K562 (cell line): ENCODE measurements around the gene SEPTIN8. TPM values are rescaled to one million over a fixed set of nuclear protein-coding genes. Genes with fewer than 3 reads are reported as not detected.
A peak's percentile ranks its signal among the peaks of the same experiment; 100 is the strongest.

Source experiments
- CBX3 ChIP-seq, 2 experiments: IDR thresholded peaks; 1 replicate in 1 of 2; 2 replicates in 1 of 2; pipeline ENCODE4 v1.6.1; 2012; ENCODE audit warnings: inconsistent platforms in 2 of 2, low read length in 2 of 2, borderline replicate concordance in 1 of 2, control low read depth in 1 of 2
- CC2D1A ChIP-seq: fragments of 450-650 bp; IDR thresholded peaks from 2 replicates; pipeline ENCODE4 v1.6.1; 2017; ENCODE audit warnings: mild to moderate bottlenecking
- EP300 ChIP-seq: IDR thresholded peaks from 2 replicates; pipeline ENCODE4 v1.6.1; 2012; ENCODE audit warnings: low read length, improper control_type of control experiment
- HCFC1 ChIP-seq: IDR thresholded peaks from 2 replicates; pipeline ENCODE4 v1.6.1; 2012; ENCODE audit warnings: low read depth, low read length, improper control_type of control experiment
- LCOR ChIP-seq: sonication (generic); formaldehyde crosslinking; IDR thresholded peaks from 2 replicates; pipeline ENCODE4 v1.8.0; 2022; ENCODE audit warnings: mild to moderate bottlenecking, missing genetic modification reagents
- MNT ChIP-seq, 2 experiments: fragments of 450-650 bp; conservative IDR thresholded peaks; 2 replicates each; pipeline ENCODE4 v1.6.1; 2017; ENCODE audit warnings: mild to moderate bottlenecking in 2 of 2, moderate library complexity in 2 of 2
- RAD21 ChIP-seq, 2 experiments: fragments of 250-450 bp in 1 of 2; fragments of 450-650 bp in 1 of 2; sonication (Bioruptor Pico) in 1 of 2; formaldehyde crosslinking in 1 of 2; IDR thresholded peaks in 1 of 2; conservative IDR thresholded peaks in 1 of 2; 2 replicates each; pipeline versions ENCODE4 v1.4.0 to v1.8.0; 2020 to 2022; ENCODE audit warnings: mild to moderate bottlenecking in 2 of 2, moderate library complexity in 1 of 2
- SMARCE1 ChIP-seq: fragments of 450-650 bp; IDR thresholded peaks from 2 replicates; pipeline ENCODE4 v1.7.1; 2016; ENCODE audit warnings: mild to moderate bottlenecking
- SOX6 ChIP-seq: fragments of 450-650 bp; IDR thresholded peaks from 2 replicates; pipeline ENCODE4 v1.6.1; 2014; ENCODE audit warnings: mild to moderate bottlenecking
- TAL1 ChIP-seq: fragments of 450-650 bp; IDR thresholded peaks from 2 replicates; pipeline ENCODE4 v1.6.1; 2016; ENCODE audit warnings: mild to moderate bottlenecking
- XRCC5 ChIP-seq: fragments of 200-400 bp; formaldehyde crosslinking; IDR thresholded peaks from 2 replicates; pipeline ENCODE4 v1.6.1; 2017; ENCODE audit warnings: low read depth, mild to moderate bottlenecking, low read length
- polyA plus RNA-seq, 8 experiments: library from polyadenylated mRNA; depleted of rRNA in 4 of 8; stranded (reverse) in 5 of 8; unstranded in 3 of 8; fragments of >200 nt; fragmentation: Nextera tagmentation in 2 of 8; fragmentation: Illumina TruSeq in 1 of 8; extraction: Ambion mirVana in 2 of 8; extraction: Trizol in 1 of 8; gene quantifications; 2 replicates each; pipeline versions ENCODE4 v1.2.1 to v1.2.3, GENCODE V29; 2011 to 2014; ENCODE audit warnings: inconsistent platforms in 1 of 8, missing spikeins in 1 of 8
- total RNA-seq, 7 experiments: library from RNA; depleted of rRNA in 6 of 7; stranded (reverse); fragments of >200 nt in 6 of 7; fragmentation: Illumina TruSeq in 2 of 7; extraction: Trizol in 2 of 7; gene quantifications; 2 replicates each; pipeline versions ENCODE4 v1.2.1 to v1.2.3, GENCODE V29; 2011 to 2021; ENCODE audit warnings: low replicate concordance in 1 of 7
- TF ChIP-seq, protein P1 (sequence below): sonication (generic); formaldehyde crosslinking; IDR thresholded peaks from 2 replicates; pipeline ENCODE4 v1.8.1; 2023; ENCODE audit warnings: mild to moderate bottlenecking, missing genetic modification reagents
- TF ChIP-seq, protein P2 (sequence below), 2 experiments: fragments of 450-650 bp in 1 of 2; IDR thresholded peaks; 2 replicates each; pipeline ENCODE4 v1.6.1; 2011 to 2017; ENCODE audit warnings: low read depth in 2 of 2, antibody characterized with exemption in 1 of 2, borderline replicate concordance in 1 of 2, low read length in 1 of 2, mild to moderate bottlenecking in 1 of 2, mixed read lengths in 1 of 2; ENCODE audit not compliant: control insufficient read depth in 1 of 2
- TF ChIP-seq, protein P3 (sequence below), 2 experiments: fragments of 150-350 bp in 1 of 2; IDR thresholded peaks; 2 replicates each; pipeline ENCODE4 v1.6.1; 2012 to 2016; ENCODE audit warnings: low read depth in 2 of 2, low read length in 2 of 2, mild to moderate bottlenecking in 1 of 2, moderate library complexity in 1 of 2

SEPTIN8 gene
- total and polyA plus RNA-seq, 9 of the 15 experiments (the other 6 are each of a cell fraction or from before 2014, with no cell fraction given): 19.3 to 142 (median 101) TPM

GRCh38 chr5:132820162-132820754 is 43.2 kb upstream of the SEPTIN8 start (continued):
- peak in 1 of 2 experiments; percentile 67; a peak in 1 of 3 replicates for TF ChIP-seq CBX3 (IDR thresholded peaks at IDR 0.05; ENCODE audit: borderline replicate concordance in 1 of 2, low read length in 2 of 2)
- peak; percentile 70; the same call in 1 of the 2 replicates for TF ChIP-seq CC2D1A
- peak; percentile 95 for TF ChIP-seq XRCC5
- peak; percentile 11; the same call in 1 of the 2 replicates for TF ChIP-seq EP300
- TF ChIP-seq, protein P1, sequence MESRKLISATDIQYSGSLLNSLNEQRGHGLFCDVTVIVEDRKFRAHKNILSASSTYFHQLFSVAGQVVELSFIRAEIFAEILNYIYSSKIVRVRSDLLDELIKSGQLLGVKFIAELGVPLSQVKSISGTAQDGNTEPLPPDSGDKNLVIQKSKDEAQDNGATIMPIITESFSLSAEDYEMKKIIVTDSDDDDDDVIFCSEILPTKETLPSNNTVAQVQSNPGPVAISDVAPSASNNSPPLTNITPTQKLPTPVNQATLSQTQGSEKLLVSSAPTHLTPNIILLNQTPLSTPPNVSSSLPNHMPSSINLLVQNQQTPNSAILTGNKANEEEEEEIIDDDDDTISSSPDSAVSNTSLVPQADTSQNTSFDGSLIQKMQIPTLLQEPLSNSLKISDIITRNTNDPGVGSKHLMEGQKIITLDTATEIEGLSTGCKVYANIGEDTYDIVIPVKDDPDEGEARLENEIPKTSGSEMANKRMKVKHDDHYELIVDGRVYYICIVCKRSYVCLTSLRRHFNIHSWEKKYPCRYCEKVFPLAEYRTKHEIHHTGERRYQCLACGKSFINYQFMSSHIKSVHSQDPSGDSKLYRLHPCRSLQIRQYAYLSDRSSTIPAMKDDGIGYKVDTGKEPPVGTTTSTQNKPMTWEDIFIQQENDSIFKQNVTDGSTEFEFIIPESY (CRISPR knock-in tag): peak; percentile 71; the same call in 1 of the 2 replicates
- peak; percentile 19; the same call in 1 of the 2 replicates for TF ChIP-seq HCFC1
- no peak for TF ChIP-seq MNT (conservative IDR thresholded peaks at IDR 0.05)
- TF ChIP-seq, protein P2, sequence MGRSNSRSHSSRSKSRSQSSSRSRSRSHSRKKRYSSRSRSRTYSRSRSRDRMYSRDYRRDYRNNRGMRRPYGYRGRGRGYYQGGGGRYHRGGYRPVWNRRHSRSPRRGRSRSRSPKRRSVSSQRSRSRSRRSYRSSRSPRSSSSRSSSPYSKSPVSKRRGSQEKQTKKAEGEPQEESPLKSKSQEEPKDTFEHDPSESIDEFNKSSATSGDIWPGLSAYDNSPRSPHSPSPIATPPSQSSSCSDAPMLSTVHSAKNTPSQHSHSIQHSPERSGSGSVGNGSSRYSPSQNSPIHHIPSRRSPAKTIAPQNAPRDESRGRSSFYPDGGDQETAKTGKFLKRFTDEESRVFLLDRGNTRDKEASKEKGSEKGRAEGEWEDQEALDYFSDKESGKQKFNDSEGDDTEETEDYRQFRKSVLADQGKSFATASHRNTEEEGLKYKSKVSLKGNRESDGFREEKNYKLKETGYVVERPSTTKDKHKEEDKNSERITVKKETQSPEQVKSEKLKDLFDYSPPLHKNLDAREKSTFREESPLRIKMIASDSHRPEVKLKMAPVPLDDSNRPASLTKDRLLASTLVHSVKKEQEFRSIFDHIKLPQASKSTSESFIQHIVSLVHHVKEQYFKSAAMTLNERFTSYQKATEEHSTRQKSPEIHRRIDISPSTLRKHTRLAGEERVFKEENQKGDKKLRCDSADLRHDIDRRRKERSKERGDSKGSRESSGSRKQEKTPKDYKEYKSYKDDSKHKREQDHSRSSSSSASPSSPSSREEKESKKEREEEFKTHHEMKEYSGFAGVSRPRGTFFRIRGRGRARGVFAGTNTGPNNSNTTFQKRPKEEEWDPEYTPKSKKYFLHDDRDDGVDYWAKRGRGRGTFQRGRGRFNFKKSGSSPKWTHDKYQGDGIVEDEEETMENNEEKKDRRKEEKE (IDR thresholded peaks at IDR 0.05; ENCODE audit: borderline replicate concordance in 1 of 2, control insufficient read depth in 1 of 2, low read depth in 2 of 2, low read length in 1 of 2): 0 out of 4 replicates have a peak, but pooled peaks of 1 of the 2 experiments have one; percentile 28
- TF ChIP-seq, protein P3, sequence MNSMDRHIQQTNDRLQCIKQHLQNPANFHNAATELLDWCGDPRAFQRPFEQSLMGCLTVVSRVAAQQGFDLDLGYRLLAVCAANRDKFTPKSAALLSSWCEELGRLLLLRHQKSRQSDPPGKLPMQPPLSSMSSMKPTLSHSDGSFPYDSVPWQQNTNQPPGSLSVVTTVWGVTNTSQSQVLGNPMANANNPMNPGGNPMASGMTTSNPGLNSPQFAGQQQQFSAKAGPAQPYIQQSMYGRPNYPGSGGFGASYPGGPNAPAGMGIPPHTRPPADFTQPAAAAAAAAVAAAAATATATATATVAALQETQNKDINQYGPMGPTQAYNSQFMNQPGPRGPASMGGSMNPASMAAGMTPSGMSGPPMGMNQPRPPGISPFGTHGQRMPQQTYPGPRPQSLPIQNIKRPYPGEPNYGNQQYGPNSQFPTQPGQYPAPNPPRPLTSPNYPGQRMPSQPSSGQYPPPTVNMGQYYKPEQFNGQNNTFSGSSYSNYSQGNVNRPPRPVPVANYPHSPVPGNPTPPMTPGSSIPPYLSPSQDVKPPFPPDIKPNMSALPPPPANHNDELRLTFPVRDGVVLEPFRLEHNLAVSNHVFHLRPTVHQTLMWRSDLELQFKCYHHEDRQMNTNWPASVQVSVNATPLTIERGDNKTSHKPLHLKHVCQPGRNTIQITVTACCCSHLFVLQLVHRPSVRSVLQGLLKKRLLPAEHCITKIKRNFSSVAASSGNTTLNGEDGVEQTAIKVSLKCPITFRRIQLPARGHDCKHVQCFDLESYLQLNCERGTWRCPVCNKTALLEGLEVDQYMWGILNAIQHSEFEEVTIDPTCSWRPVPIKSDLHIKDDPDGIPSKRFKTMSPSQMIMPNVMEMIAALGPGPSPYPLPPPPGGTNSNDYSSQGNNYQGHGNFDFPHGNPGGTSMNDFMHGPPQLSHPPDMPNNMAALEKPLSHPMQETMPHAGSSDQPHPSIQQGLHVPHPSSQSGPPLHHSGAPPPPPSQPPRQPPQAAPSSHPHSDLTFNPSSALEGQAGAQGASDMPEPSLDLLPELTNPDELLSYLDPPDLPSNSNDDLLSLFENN (IDR thresholded peaks at IDR 0.05; ENCODE audit: low read depth in 2 of 2, low read length in 2 of 2): 0 out of 4 replicates have a peak, but pooled peaks of 1 of the 2 experiments have one; percentile 8
- peak; percentile 80; the same call in 1 of the 2 replicates for TF ChIP-seq LCOR
- TF ChIP-seq RAD21 (CRISPR knock-in tag; conservative IDR thresholded peaks at IDR 0.05 in 1 of 2, IDR thresholded peaks at IDR 0.05 in 1 of 2): peak; percentile 98 to 99
- peak; percentile 27; the same call in 1 of the 2 replicates for TF ChIP-seq SMARCE1
- TF ChIP-seq TAL1: no peak
- peak; percentile 59; the same call in 1 of the 2 replicates for TF ChIP-seq SOX6
